ENCODE data around the gene PES1.
"Not testable (repeated sequence)": the region's sequence is repeated elsewhere in the genome, so short reads cannot be mapped to it uniquely, and the experiment has no call there.

The PES1 gene

GRCh38 chr22:30610299-30610698 is 18.6 kb upstream of the PES1 start:
- in situ Hi-C loops (cut with MboI; ENCODE audit: low pct_unique_long_range_greater_than_20kb, low sequenced_read_pairs): no loop called here
- DNase-seq: no peak

- in situ Hi-C loops (cut with MboI; ENCODE audit: low pct_unique_long_range_greater_than_20kb, low sequenced_read_pairs): no loop called here
- DNase-seq: peak; percentile 90
These were observed 17.8 kb upstream of the PES1 start for GRCh38 chr22:30609260-30610185.

GRCh38 chr22:30607939-30608338 is 16.2 kb upstream of the PES1 start:
- in situ Hi-C loops (cut with MboI; ENCODE audit: low pct_unique_long_range_greater_than_20kb, low sequenced_read_pairs): no loop called here

GRCh38 chr22:30607300-30607930 is 15.7 kb upstream of the PES1 start:
- DNase-seq: no peak
- in situ Hi-C loops (cut with MboI; ENCODE audit: low pct_unique_long_range_greater_than_20kb, low sequenced_read_pairs): no loop called here

More at GRCh38 chr22:30607939-30608338, 16.2 kb upstream of the PES1 start:
- DNase-seq: no peak

- in situ Hi-C loops (cut with MboI; ENCODE audit: low pct_unique_long_range_greater_than_20kb, low sequenced_read_pairs): no loop called here
- peak; percentile 70 for DNase-seq
These were observed 15.0 kb upstream of the PES1 start, which contains the start of gene TCN2 for GRCh38 chr22:30606455-30607299. Gene TCN2, plus strand, starts transcription at chr22:30607174. Its CDS starts 158 bp downstream, at chr22:30607332.

- DNase-seq: peak; percentile 67
- in situ Hi-C loops (cut with MboI; ENCODE audit: low pct_unique_long_range_greater_than_20kb, low sequenced_read_pairs): no loop called here
These were observed 13.9 kb upstream of the PES1 start for GRCh38 chr22:30605449-30606110.

- in situ Hi-C loops (cut with MboI; ENCODE audit: low pct_unique_long_range_greater_than_20kb, low sequenced_read_pairs): no loop called here
- no peak for DNase-seq
These were observed 13.0 kb upstream of the PES1 start for GRCh38 chr22:30604723-30605122.

GRCh38 chr22:30603801-30604200 is 12.1 kb upstream of the PES1 start:
- DNase-seq: no peak

GRCh38 chr22:30602049-30602448 is 10.3 kb upstream of the PES1 start:
- DNase-seq: peak; percentile 65
- in situ Hi-C loops (cut with MboI; ENCODE audit: low pct_unique_long_range_greater_than_20kb, low sequenced_read_pairs): no loop called here

More at GRCh38 chr22:30603801-30604200, 12.1 kb upstream of the PES1 start:
- in situ Hi-C loops (cut with MboI; ENCODE audit: low pct_unique_long_range_greater_than_20kb, low sequenced_read_pairs): no loop called here

GRCh38 chr22:30601464-30601863 is 9.8 kb upstream of the PES1 start:
- in situ Hi-C loops (cut with MboI; ENCODE audit: low pct_unique_long_range_greater_than_20kb, low sequenced_read_pairs): no loop called here
- DNase-seq: no peak

GRCh38 chr22:30600921-30601320 is 9.2 kb upstream of the PES1 start:
- peak; percentile 32 for DNase-seq
- in situ Hi-C loops (cut with MboI; ENCODE audit: low pct_unique_long_range_greater_than_20kb, low sequenced_read_pairs): no loop called here

GRCh38 chr22:30598986-30599385 is 7.3 kb upstream of the PES1 start:
- DNase-seq: no peak
- in situ Hi-C loops (cut with MboI; ENCODE audit: low pct_unique_long_range_greater_than_20kb, low sequenced_read_pairs): no loop called here

- in situ Hi-C loops (cut with MboI; ENCODE audit: low pct_unique_long_range_greater_than_20kb, low sequenced_read_pairs): no loop called here
- no peak for DNase-seq
These were observed 5.2 kb upstream of the PES1 start for GRCh38 chr22:30596886-30597285.

GRCh38 chr22:30596199-30596598 is 4.5 kb upstream of the PES1 start:
- in situ Hi-C loops (cut with MboI; ENCODE audit: low pct_unique_long_range_greater_than_20kb, low sequenced_read_pairs): no loop called here
- DNase-seq: no peak

GRCh38 chr22:30592360-30592713 is 627 bp upstream of the PES1 start:
- DNase-seq; in situ Hi-C loops (cut with MboI; ENCODE audit: low pct_unique_long_range_greater_than_20kb, low sequenced_read_pairs): not testable (repeated sequence)

GRCh38 chr22:30591191-30591587 is 521 bp downstream of the PES1 start:
- in situ Hi-C loops (cut with MboI; ENCODE audit: low pct_unique_long_range_greater_than_20kb, low sequenced_read_pairs): no loop called here

GRCh38 chr22:30586414-30586813 is 5.3 kb downstream of the PES1 start:
- in situ Hi-C loops (cut with MboI; ENCODE audit: low pct_unique_long_range_greater_than_20kb, low sequenced_read_pairs): no loop called here
- no peak for DNase-seq

More at GRCh38 chr22:30591191-30591587, 521 bp downstream of the PES1 start:
- DNase-seq: no peak

GRCh38 chr22:30584441-30584840 is 7.3 kb downstream of the PES1 start:
- no peak for DNase-seq
- in situ Hi-C loops (cut with MboI; ENCODE audit: low pct_unique_long_range_greater_than_20kb, low sequenced_read_pairs): no loop called here
